ENCODE results near the gene ETFA. TPM values are rescaled to one million over a fixed set of nuclear protein-coding genes. Genes with fewer than 3 reads are reported as not detected.

ETFA gene
- total RNA-seq, 3 donors from 2014 or later (not counting 1 experiment from before 2014, with no cell fraction given) = 71.9 to 93.1 (median 79.8) TPM

DNA sequence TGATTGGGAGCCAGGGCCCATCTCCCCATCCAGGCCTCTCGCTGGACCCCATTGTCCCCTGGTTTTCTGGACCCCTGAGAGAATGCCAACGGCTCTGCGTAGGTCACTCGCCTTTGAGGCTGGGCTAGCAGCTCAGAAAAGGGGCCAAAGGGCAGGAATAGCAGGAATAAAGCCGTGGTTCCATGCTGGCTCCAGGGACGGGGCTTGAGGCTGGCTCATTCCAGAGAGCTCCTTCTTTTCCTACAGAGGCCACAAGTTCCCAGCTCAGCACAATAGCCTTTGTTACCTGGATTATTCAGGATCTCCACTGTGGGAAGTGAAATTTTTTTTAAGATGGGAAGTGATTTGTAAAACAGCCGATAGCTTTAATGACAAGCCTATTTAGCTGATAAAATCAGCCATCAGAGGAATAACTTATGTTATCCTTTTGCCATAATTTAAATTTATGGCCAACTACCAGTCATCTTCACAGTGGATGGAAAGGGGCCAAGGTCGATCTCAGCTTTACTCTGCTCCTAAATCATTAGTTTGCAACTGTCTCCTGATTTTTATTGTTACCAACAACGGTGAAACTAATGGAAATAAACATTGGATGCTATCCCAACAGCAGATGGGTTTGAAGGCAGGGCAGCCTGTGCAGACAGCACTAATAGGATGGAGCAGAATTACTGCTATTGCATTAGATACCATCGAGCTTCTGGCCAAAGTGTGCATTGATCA, 127.2 kb downstream of the ETFA start:
- no peaks in the 10 kb centered on the region for H3K4me1 ChIP-seq (ENCODE audit: control insufficient read depth, insufficient read depth, low read length)
- H3K4me3 ChIP-seq (ENCODE audit: low read length) = no peak overlapping the region
- Mint-ChIP-seq H3K9me3 (no peaks in the 10 kb centered on the region), H3K36me3 (no peaks in the 10 kb centered on the region), H3K27me3 (ENCODE audit: low read depth in 2 of 2) (peaks cover 5 to 9% of the 10 kb centered on the region in 2 donors), H3K4me1 (no peaks in the 10 kb centered on the region), H3K27ac (no peak overlapping the region), H3K4me3 (no peak overlapping the region)
- ATAC-seq (no peak), DNase-seq (no peak)
- H3K9me3 ChIP-seq (ENCODE audit: control insufficient read depth, insufficient read depth, low read length) = no peaks in the 10 kb centered on the region
- no peaks in the 10 kb centered on the region for H3K27me3 ChIP-seq (ENCODE audit: control insufficient read depth, insufficient read depth, low read length)
- no peaks in the 10 kb centered on the region for H3K36me3 ChIP-seq (ENCODE audit: control insufficient read depth, insufficient read depth, low read length)
- 81% methylated on average over 10 of the region's 10 CpGs for WGBS (ENCODE audit: insufficient coverage)
- TF ChIP-seq, protein P1, sequence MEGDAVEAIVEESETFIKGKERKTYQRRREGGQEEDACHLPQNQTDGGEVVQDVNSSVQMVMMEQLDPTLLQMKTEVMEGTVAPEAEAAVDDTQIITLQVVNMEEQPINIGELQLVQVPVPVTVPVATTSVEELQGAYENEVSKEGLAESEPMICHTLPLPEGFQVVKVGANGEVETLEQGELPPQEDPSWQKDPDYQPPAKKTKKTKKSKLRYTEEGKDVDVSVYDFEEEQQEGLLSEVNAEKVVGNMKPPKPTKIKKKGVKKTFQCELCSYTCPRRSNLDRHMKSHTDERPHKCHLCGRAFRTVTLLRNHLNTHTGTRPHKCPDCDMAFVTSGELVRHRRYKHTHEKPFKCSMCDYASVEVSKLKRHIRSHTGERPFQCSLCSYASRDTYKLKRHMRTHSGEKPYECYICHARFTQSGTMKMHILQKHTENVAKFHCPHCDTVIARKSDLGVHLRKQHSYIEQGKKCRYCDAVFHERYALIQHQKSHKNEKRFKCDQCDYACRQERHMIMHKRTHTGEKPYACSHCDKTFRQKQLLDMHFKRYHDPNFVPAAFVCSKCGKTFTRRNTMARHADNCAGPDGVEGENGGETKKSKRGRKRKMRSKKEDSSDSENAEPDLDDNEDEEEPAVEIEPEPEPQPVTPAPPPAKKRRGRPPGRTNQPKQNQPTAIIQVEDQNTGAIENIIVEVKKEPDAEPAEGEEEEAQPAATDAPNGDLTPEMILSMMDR (IDR thresholded peaks at IDR 0.05) = no peak
- H3K27ac ChIP-seq (ENCODE audit: low read length) = no peak overlapping the region
- intact Hi-C loops (cut with micrococcal nuclease) = no loop called here

DNA sequence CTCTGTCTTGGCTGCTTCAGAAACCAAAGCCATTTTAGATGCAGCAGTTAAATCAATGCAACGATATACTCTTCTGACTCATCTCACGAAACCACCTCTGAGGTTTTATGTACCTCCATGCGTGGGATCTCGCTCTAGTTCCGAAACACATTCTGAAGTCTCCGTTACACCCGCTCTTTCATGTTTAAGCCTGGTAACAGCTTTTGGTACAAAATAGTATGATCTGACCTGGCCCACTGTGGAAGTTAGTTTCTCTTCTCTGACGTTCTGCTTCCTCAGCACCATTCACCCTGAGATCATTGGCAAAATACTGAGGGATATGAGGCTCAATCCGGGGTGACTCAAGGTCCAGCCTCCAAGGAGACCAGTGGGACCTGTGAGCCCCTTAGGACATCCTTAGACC, 129.6 kb downstream of the ETFA start:
- peaks cover 13 to 14% of the 10 kb centered on the region in 2 donors for H3K27me3 Mint-ChIP-seq (ENCODE audit: low read depth in 2 of 2)
- no peaks in the 10 kb centered on the region for H3K9me3 Mint-ChIP-seq
- DNase-seq (peak in 1 of 2 donors; percentile 18), ATAC-seq (no peak)
- no peaks in the 10 kb centered on the region for H3K4me1 Mint-ChIP-seq
- Histone ChIP-seq H3K4me3 (ENCODE audit: low read length) (no peak overlapping the region), H3K9me3 (ENCODE audit: control insufficient read depth, insufficient read depth, low read length) (no peaks in the 10 kb centered on the region), H3K27ac (ENCODE audit: low read length) (no peak overlapping the region), H3K4me1 (ENCODE audit: control insufficient read depth, insufficient read depth, low read length) (no peaks in the 10 kb centered on the region), H3K27me3 (ENCODE audit: control insufficient read depth, insufficient read depth, low read length) (no peaks in the 10 kb centered on the region), H3K36me3 (ENCODE audit: control insufficient read depth, insufficient read depth, low read length) (no peaks in the 10 kb centered on the region)
- no peaks in the 10 kb centered on the region for H3K36me3 Mint-ChIP-seq
- no peak overlapping the region for H3K4me3 Mint-ChIP-seq
- intact Hi-C loops (cut with micrococcal nuclease) = no loop called here
- 89% methylated on average over 9 of the region's 9 CpGs for WGBS (ENCODE audit: insufficient coverage)
- H3K27ac Mint-ChIP-seq = no peak overlapping the region
- TF ChIP-seq, protein P1 (IDR thresholded peaks at IDR 0.05) = no peak

DNA sequence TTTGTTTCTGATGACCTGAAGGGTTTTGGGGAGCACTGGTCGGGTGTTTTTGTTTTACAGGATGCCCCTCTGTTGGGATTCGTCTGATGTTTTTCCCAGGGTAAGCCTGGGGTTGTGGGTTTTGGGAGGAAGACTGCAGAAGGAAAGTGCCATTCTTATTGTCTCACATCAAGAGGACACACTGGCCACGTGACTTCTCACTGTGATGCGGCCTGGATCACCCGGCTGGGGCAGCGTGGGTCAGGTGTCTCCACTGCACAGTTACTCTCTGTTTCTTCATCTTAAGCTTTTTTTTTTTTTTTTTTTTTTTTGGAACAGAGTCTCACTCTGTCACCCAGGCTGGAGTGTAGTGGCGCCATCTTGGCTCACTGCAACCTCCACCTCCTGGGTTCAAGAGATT, 130.9 kb downstream of the ETFA start:
- Histone ChIP-seq H3K36me3 (ENCODE audit: control insufficient read depth, insufficient read depth, low read length) (no peaks in the 10 kb centered on the region), H3K4me3 (ENCODE audit: low read length) (no peak overlapping the region), H3K9me3 (ENCODE audit: control insufficient read depth, insufficient read depth, low read length) (no peaks in the 10 kb centered on the region), H3K27ac (ENCODE audit: low read length) (no peak overlapping the region), H3K4me1 (ENCODE audit: control insufficient read depth, insufficient read depth, low read length) (no peaks in the 10 kb centered on the region), H3K27me3 (ENCODE audit: control insufficient read depth, insufficient read depth, low read length) (no peaks in the 10 kb centered on the region)
- no peaks in the 10 kb centered on the region for H3K9me3 Mint-ChIP-seq
- H3K36me3 Mint-ChIP-seq = no peaks in the 10 kb centered on the region
- 89% methylated on average over 7 of the region's 7 CpGs for WGBS (ENCODE audit: insufficient coverage)
- ATAC-seq (no peak), DNase-seq (no peak)
- TF ChIP-seq, protein P1 (IDR thresholded peaks at IDR 0.05) = no peak
- H3K27ac Mint-ChIP-seq = no peak overlapping the region
- H3K4me3 Mint-ChIP-seq = no peak overlapping the region
- H3K27me3 Mint-ChIP-seq (ENCODE audit: low read depth in 2 of 2) = peaks cover 10 to 14% of the 10 kb centered on the region in 2 donors
- no peaks in the 10 kb centered on the region for H3K4me1 Mint-ChIP-seq
- intact Hi-C loops (cut with micrococcal nuclease) = no loop called here

DNA sequence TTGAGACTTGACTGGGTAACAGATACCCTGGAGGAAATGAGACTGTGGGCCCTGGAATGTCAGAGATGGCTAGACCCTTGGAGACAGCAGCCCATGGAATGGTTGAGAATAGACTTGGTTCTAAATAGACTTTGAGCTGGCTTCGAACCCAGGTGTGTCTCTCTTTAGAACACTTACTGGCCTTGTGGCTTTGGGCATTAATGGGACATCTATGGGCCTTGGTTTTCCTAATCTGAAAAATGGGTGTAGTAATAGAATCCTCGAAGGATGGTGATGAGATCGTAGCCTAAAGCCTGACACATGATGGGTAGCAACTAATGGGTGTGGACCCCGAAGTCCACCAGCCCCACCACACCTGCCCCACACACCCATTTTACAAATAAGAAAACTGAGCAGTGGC, 132.2 kb downstream of the ETFA start:
- Histone ChIP-seq H3K4me1 (ENCODE audit: control insufficient read depth, insufficient read depth, low read length) (no peaks in the 10 kb centered on the region), H3K4me3 (ENCODE audit: low read length) (no peak overlapping the region), H3K9me3 (ENCODE audit: control insufficient read depth, insufficient read depth, low read length) (no peaks in the 10 kb centered on the region), H3K36me3 (ENCODE audit: control insufficient read depth, insufficient read depth, low read length) (no peaks in the 10 kb centered on the region), H3K27ac (ENCODE audit: low read length) (no peak overlapping the region), H3K27me3 (ENCODE audit: control insufficient read depth, insufficient read depth, low read length) (no peaks in the 10 kb centered on the region)
- WGBS (ENCODE audit: insufficient coverage) = 92% methylated on average over 2 of the region's 4 CpGs
- no peak overlapping the region for H3K4me3 Mint-ChIP-seq
- intact Hi-C loops (cut with micrococcal nuclease) = no loop called here
- no peak overlapping the region for H3K27ac Mint-ChIP-seq
- TF ChIP-seq, protein P1 (IDR thresholded peaks at IDR 0.05) = no peak
- no peaks in the 10 kb centered on the region for H3K36me3 Mint-ChIP-seq
- H3K9me3 Mint-ChIP-seq = no peaks in the 10 kb centered on the region
- ATAC-seq = no peak
- DNase-seq = no peak
- peaks cover 10 to 14% of the 10 kb centered on the region in 2 donors for H3K27me3 Mint-ChIP-seq (ENCODE audit: low read depth in 2 of 2)
- H3K4me1 Mint-ChIP-seq = no peaks in the 10 kb centered on the region
